ENCODE data around the gene ATF2.

DNA sequence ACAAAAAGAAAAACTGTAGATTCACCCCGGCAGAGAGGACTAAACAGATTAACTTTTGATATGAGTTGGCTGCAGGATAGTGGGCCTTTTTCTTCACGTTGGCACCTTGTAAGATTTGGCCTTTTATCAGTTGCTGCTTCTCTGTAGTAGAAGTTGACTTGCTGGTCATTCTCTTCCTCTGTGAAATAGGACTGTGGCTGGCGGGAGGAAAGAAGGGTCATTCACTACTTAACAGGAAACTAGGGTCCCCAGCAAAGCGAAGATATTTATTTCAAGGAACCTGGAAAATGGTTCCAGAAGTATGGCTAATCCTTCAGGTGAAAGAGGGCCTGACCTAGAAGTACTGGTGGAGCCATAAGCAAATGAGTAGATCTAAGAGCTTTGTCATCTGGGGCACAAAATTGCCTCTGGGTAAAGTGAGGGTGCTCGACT is 13.9 kb upstream of the ATF2 start:
- TF ChIP-seq POLR2A (IDR thresholded peaks at IDR 0.05) (no peak), POLR2AphosphoS5 (IDR thresholded peaks at IDR 0.05) (no peak)
- TF ChIP-seq, protein P1, sequence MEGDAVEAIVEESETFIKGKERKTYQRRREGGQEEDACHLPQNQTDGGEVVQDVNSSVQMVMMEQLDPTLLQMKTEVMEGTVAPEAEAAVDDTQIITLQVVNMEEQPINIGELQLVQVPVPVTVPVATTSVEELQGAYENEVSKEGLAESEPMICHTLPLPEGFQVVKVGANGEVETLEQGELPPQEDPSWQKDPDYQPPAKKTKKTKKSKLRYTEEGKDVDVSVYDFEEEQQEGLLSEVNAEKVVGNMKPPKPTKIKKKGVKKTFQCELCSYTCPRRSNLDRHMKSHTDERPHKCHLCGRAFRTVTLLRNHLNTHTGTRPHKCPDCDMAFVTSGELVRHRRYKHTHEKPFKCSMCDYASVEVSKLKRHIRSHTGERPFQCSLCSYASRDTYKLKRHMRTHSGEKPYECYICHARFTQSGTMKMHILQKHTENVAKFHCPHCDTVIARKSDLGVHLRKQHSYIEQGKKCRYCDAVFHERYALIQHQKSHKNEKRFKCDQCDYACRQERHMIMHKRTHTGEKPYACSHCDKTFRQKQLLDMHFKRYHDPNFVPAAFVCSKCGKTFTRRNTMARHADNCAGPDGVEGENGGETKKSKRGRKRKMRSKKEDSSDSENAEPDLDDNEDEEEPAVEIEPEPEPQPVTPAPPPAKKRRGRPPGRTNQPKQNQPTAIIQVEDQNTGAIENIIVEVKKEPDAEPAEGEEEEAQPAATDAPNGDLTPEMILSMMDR (IDR thresholded peaks at IDR 0.05): no peak

All from sigmoid colon (tissue), 4 donors.